SK-N-SH (cell line): ENCODE data around the gene APBB2. TPM values are rescaled to one million over a fixed set of nuclear protein-coding genes. Genes with fewer than 3 reads are reported as not detected.

Experiments
- CTCF ChIA-PET: fragments of 300-600, 350-600 bp; formaldehyde crosslinking; extraction: SDS; loops from one replicate; lab custom pipeline; 2021; lab: Yijun Ruan, JAX
- POLR2A ChIA-PET: fragments of 350-600 bp; sonication (Branson Sonifier 250); formaldehyde crosslinking; extraction: SDS; loops from one replicate; lab custom pipeline; 2020; ENCODE audit warnings: antibody characterized with exemption, inconsistent platforms; lab: Yijun Ruan, JAX
- DNase-seq: peaks from one replicate; pipeline ENCODE4 v3.0.0; 2012
- H2AFZ ChIP-seq: fragments of 200-600 bp; sonication (generic); 2 replicates; pipeline ENCODE4 v1.8.1; 2016; ENCODE audit warnings: antibody characterized with exemption, mild to moderate bottlenecking, low read depth
- H3F3A ChIP-seq: fragments of 200-600 bp; sonication (generic); replicated peaks from 2 replicates; pipeline ENCODE3; 2016; ENCODE audit warnings: antibody characterized with exemption, mild to moderate bottlenecking; ENCODE audit not compliant: insufficient read depth
- H3K27ac ChIP-seq, 2 experiments: fragments of 200-500 bp in 1 of 2; fragments of 200-600 bp in 1 of 2; sonication (Bioruptor generic) in 1 of 2; sonication (generic), shearing (Covaris generic) in 1 of 2; 2 replicates each; pipeline versions ENCODE4 v1.5.1 to v1.6.1; 2014 to 2016; ENCODE audit warnings: low read depth in 2 of 2, inconsistent platforms in 1 of 2, low read length in 1 of 2, mild to moderate bottlenecking in 1 of 2, mixed read lengths in 1 of 2
- H3K27me3 ChIP-seq: fragments of 200-600 bp; sonication (generic), shearing (Covaris generic); 2 replicates; pipeline ENCODE4 v1.6.1; 2016; ENCODE audit warnings: mixed run types; ENCODE audit not compliant: insufficient read depth
- H3K36me3 ChIP-seq, 2 experiments: fragments of 200-500 bp in 1 of 2; fragments of 200-600 bp in 1 of 2; sonication (Bioruptor generic) in 1 of 2; sonication (generic) in 1 of 2; replicated peaks in 1 of 2; 2 replicates each; pipeline versions ENCODE3 to v1.5.1; 2014 to 2016; ENCODE audit warnings: low read length in 1 of 2, mild to moderate bottlenecking in 1 of 2; ENCODE audit not compliant: insufficient read depth in 2 of 2, control insufficient read depth in 1 of 2
- H3K4me1 ChIP-seq, 2 experiments: fragments of 200-500 bp in 1 of 2; fragments of 200-600 bp in 1 of 2; sonication (Bioruptor generic) in 1 of 2; sonication (generic), shearing (Covaris generic) in 1 of 2; 2 replicates each; pipeline versions ENCODE4 v1.5.1 to v1.6.1; 2014 to 2016; ENCODE audit warnings: low read depth in 1 of 2, low read length in 1 of 2, mixed run types in 1 of 2; ENCODE audit not compliant: insufficient read depth in 2 of 2, control insufficient read depth in 1 of 2
- H3K4me2 ChIP-seq: fragments of 200-600 bp; sonication (generic), shearing (Covaris generic); 2 replicates; pipeline ENCODE4 v1.6.1; 2017; ENCODE audit warnings: mixed run types
- H3K4me3 ChIP-seq, 2 experiments: fragments of 200-500 bp in 1 of 2; fragments of 200-600 bp in 1 of 2; sonication (Bioruptor generic) in 1 of 2; sonication (generic), shearing (Covaris generic) in 1 of 2; 2 replicates each; pipeline versions ENCODE4 v1.5.1 to v1.8.1; 2014 to 2016; ENCODE audit warnings: low read depth in 2 of 2, inconsistent platforms in 1 of 2, low read length in 1 of 2, mild to moderate bottlenecking in 1 of 2, mixed read lengths in 1 of 2, moderate library complexity in 1 of 2
- H3K79me2 ChIP-seq: fragments of 200-600 bp; sonication (generic); 2 replicates; pipeline ENCODE4 v1.8.1; 2017; ENCODE audit warnings: mild to moderate bottlenecking; ENCODE audit not compliant: insufficient read depth
- H3K9ac ChIP-seq: fragments of 200-600 bp; sonication (generic); 2 replicates; pipeline ENCODE4 v1.6.1; 2017; ENCODE audit warnings: mixed run types
- H3K9me2 ChIP-seq: fragments of 200-600 bp; sonication (generic); 2 replicates; pipeline ENCODE4 v1.6.1; 2017; ENCODE audit warnings: mixed run types
- H3K9me3 ChIP-seq: fragments of 200-600 bp; sonication (generic); 2 replicates; pipeline ENCODE4 v1.6.1; 2017; ENCODE audit warnings: mixed run types, mild to moderate bottlenecking, moderate library complexity
- H4K20me1 ChIP-seq: fragments of 200-600 bp; sonication (generic); 2 replicates; pipeline ENCODE4 v1.6.1; 2017; ENCODE audit warnings: mild to moderate bottlenecking, mixed run types; ENCODE audit not compliant: insufficient read depth
- CHD2 ChIP-seq: fragments of 150-350 bp; IDR thresholded peaks from 2 replicates; pipeline ENCODE4 v1.6.1; 2018; ENCODE audit warnings: low read length; ENCODE audit not compliant: partially characterized antibody
- ELF1 ChIP-seq: IDR thresholded peaks from 2 replicates; pipeline ENCODE4 v1.4.0; 2012
- EP300 ChIP-seq, 2 experiments: IDR thresholded peaks; 2 replicates each; pipeline versions ENCODE4 v1.4.0 to v1.6.1; 2012; ENCODE audit warnings: borderline replicate concordance in 1 of 2, low read depth in 1 of 2, low read length in 1 of 2
- GATA2 ChIP-seq: sonication (generic); formaldehyde crosslinking; IDR thresholded peaks from 2 replicates; pipeline ENCODE4 v1.5.0; 2020; ENCODE audit warnings: mild to moderate bottlenecking, missing genetic modification reagents
- POLR2AphosphoS5 ChIP-seq: IDR thresholded peaks from 2 replicates; pipeline ENCODE4 v1.6.1; 2012; ENCODE audit warnings: low read depth, low read length
- TCF12 ChIP-seq: IDR thresholded peaks from 2 replicates; pipeline ENCODE4 v1.4.0; 2012
- WGBS: methylation state at CpG from one replicate; pipeline ENCODE4 v1.1.6; 2017; ENCODE audit warnings: low lambda C conversion rate; 5-methylcytosine and 5-hydroxymethylcytosine counted together
- polyA plus RNA-seq, 3 experiments: library from polyadenylated mRNA; depleted of rRNA; stranded (reverse); fragments of >200 nt; gene quantifications; 2 replicates each; pipeline ENCODE4 v1.2.3, GENCODE V29; 2012
- TF ChIP-seq, protein P1 (sequence below): IDR thresholded peaks from 2 replicates; pipeline ENCODE4 v1.4.0; 2012; ENCODE audit warnings: low read depth, borderline replicate concordance
- TF ChIP-seq, protein P2 (sequence below): IDR thresholded peaks from 2 replicates; pipeline ENCODE4 v1.4.0; 2012; ENCODE audit warnings: low read depth
- TF ChIP-seq, protein P3 (sequence below): fragments of 150-350 bp; IDR thresholded peaks from 2 replicates; pipeline ENCODE4 v1.6.1; 2017; ENCODE audit warnings: antibody characterized with exemption, low read length, low read depth, borderline replicate concordance
- TF ChIP-seq, protein P4 (sequence below): IDR thresholded peaks from 2 replicates; pipeline ENCODE4 v1.4.0; 2012; ENCODE audit warnings: low read depth, borderline replicate concordance
- TF ChIP-seq, protein P5 (sequence below): IDR thresholded peaks from 2 replicates; pipeline ENCODE4; 2012

APBB2 gene
- polyA plus RNA-seq, 1 of the 3 experiments (the other 2 are of a cell fraction): 49.8 TPM

DNA sequence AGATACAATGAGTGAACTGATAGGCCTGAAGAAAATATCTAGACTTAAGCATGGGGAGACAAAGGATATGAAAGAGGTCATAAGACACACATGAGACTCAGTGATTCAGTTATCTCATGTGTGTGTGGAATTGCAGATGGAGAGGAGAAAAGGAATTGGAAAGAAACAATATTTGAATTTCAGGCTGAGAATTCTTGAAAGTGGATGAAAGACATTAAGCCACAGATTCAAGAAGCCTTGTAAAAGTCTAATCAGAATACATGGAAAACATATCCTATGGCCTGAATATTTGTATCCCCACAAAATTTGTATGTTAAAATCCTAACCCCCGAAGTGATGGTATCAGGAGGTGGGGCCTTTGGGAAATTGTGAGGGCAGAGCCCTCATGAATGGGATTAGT is 436.3 kb downstream of the APBB2 start (continued):
- TF ChIP-seq, protein P1, sequence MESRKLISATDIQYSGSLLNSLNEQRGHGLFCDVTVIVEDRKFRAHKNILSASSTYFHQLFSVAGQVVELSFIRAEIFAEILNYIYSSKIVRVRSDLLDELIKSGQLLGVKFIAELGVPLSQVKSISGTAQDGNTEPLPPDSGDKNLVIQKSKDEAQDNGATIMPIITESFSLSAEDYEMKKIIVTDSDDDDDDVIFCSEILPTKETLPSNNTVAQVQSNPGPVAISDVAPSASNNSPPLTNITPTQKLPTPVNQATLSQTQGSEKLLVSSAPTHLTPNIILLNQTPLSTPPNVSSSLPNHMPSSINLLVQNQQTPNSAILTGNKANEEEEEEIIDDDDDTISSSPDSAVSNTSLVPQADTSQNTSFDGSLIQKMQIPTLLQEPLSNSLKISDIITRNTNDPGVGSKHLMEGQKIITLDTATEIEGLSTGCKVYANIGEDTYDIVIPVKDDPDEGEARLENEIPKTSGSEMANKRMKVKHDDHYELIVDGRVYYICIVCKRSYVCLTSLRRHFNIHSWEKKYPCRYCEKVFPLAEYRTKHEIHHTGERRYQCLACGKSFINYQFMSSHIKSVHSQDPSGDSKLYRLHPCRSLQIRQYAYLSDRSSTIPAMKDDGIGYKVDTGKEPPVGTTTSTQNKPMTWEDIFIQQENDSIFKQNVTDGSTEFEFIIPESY: no peak
- TF ChIP-seq ELF1: no peak
- TF ChIP-seq, protein P2, sequence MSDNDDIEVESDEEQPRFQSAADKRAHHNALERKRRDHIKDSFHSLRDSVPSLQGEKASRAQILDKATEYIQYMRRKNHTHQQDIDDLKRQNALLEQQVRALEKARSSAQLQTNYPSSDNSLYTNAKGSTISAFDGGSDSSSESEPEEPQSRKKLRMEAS: no peak
- TF ChIP-seq CHD2: no peak
- TF ChIP-seq, protein P3, sequence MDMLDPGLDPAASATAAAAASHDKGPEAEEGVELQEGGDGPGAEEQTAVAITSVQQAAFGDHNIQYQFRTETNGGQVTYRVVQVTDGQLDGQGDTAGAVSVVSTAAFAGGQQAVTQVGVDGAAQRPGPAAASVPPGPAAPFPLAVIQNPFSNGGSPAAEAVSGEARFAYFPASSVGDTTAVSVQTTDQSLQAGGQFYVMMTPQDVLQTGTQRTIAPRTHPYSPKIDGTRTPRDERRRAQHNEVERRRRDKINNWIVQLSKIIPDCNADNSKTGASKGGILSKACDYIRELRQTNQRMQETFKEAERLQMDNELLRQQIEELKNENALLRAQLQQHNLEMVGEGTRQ: no peak
- TF ChIP-seq, protein P4, sequence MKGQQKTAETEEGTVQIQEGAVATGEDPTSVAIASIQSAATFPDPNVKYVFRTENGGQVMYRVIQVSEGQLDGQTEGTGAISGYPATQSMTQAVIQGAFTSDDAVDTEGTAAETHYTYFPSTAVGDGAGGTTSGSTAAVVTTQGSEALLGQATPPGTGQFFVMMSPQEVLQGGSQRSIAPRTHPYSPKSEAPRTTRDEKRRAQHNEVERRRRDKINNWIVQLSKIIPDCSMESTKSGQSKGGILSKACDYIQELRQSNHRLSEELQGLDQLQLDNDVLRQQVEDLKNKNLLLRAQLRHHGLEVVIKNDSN: no peak
- TF ChIP-seq GATA2 (CRISPR knock-in tag): no peak

DNA sequence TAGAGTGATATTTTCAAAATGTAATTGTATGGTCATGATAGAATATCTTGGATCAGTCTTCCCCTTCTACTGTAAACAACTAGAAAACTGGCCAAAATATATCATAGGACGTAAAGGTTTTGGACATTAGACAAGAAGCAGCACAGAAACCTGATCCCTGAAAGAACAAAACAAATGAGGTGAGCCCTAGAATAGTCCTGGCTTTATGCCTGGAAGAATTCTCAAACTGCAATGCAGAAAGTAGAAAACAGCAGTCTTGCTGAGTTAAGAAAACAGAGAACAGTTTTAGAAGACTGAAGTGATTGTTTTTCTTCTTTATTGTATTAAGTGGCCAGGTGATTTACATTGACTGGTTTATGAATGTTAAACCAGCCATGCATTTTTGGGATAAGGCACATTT is 445.1 kb downstream of the APBB2 start:
- H3F3A ChIP-seq: no peaks in the 10 kb centered on the region
- H3K9ac ChIP-seq: no peak overlapping the region
- H3K4me2 ChIP-seq: no peak overlapping the region
- no peaks in the 10 kb centered on the region for H3K79me2 ChIP-seq
- ChIA-PET CTCF (no interaction called here), POLR2A (no interaction called here)
- no peaks in the 10 kb centered on the region for H4K20me1 ChIP-seq
- H2AFZ ChIP-seq: no peak overlapping the region
- no peaks in the 10 kb centered on the region for H3K9me2 ChIP-seq
- no peaks in the 10 kb centered on the region for H3K36me3 ChIP-seq
- WGBS: 6% methylated on average over 1 of the region's 1 CpG
- no peak overlapping the region for H3K4me3 ChIP-seq
- H3K4me1 ChIP-seq: no peaks in the 10 kb centered on the region
- TF ChIP-seq POLR2AphosphoS5: no peak
- peak in 1 of 2 experiments; percentile 11; a peak in 1 of 4 replicates for TF ChIP-seq EP300 (IDR thresholded peaks at IDR 0.05; ENCODE audit: borderline replicate concordance in 1 of 2, low read depth in 1 of 2, low read length in 1 of 2)
- peak; percentile 46; the same call in 1 of the 2 replicates for TF ChIP-seq TCF12
- TF ChIP-seq, protein P5, sequence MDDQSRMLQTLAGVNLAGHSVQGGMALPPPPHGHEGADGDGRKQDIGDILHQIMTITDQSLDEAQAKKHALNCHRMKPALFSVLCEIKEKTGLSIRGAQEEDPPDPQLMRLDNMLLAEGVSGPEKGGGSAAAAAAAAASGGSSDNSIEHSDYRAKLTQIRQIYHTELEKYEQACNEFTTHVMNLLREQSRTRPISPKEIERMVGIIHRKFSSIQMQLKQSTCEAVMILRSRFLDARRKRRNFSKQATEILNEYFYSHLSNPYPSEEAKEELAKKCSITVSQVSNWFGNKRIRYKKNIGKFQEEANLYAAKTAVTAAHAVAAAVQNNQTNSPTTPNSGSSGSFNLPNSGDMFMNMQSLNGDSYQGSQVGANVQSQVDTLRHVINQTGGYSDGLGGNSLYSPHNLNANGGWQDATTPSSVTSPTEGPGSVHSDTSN: peak; percentile 21; the same call in 1 of the 2 replicates
- H3K9me3 ChIP-seq: no peaks in the 10 kb centered on the region
- DNase-seq: no peak
- H3K27ac ChIP-seq: no peak overlapping the region
- H3K27me3 ChIP-seq: no peaks in the 10 kb centered on the region
